GM12801 (cell line): ENCODE measurements around the gene RAB34.

Source experiments
- CTCF ChIP-seq: IDR thresholded peaks from one replicate; pipeline ENCODE4 v1.5.1; 2011; ENCODE audit warnings: control low read depth; ENCODE audit not compliant: insufficient read length; ENCODE audit errors: extremely low read depth

RAB34 gene

GRCh38 chr17:28737770-28738679 is 20.4 kb upstream of the RAB34 start:
- no peak for TF ChIP-seq CTCF

GRCh38 chr17:28737316-28737715 is 19.6 kb upstream of the RAB34 start:
- no peak for TF ChIP-seq CTCF

- no peak for TF ChIP-seq CTCF
These were observed 17.6 kb upstream of the RAB34 start for GRCh38 chr17:28735242-28735722.

GRCh38 chr17:28734712-28735241 is 17.1 kb upstream of the RAB34 start:
- no peak for TF ChIP-seq CTCF

- no peak for TF ChIP-seq CTCF
These were observed 15.7 kb upstream of the RAB34 start for GRCh38 chr17:28733346-28733745.

GRCh38 chr17:28729950-28730330 is 12.3 kb upstream of the RAB34 start:
- TF ChIP-seq CTCF: no peak

GRCh38 chr17:28728364-28729200 is 10.9 kb upstream of the RAB34 start, which contains the start of gene NEK8:
TSS of gene NEK8 (plus strand) at chr17:28728788. CDS start at chr17:28728814, 26 bp downstream.
- no peak for TF ChIP-seq CTCF
